Fibroblast of the conjunctiva (primary cell): Measurements from ENCODE around the gene TAF13.
"Not testable (repeated sequence)": the region's sequence is repeated elsewhere in the genome, so short reads cannot be mapped to it uniquely, and the experiment has no call there.

Experiments used
- DNase-seq: peaks from one replicate; pipeline ENCODE4 v3.0.0-alpha.2; 2010; ENCODE audit warnings: low read depth

The TAF13 gene

DNA sequence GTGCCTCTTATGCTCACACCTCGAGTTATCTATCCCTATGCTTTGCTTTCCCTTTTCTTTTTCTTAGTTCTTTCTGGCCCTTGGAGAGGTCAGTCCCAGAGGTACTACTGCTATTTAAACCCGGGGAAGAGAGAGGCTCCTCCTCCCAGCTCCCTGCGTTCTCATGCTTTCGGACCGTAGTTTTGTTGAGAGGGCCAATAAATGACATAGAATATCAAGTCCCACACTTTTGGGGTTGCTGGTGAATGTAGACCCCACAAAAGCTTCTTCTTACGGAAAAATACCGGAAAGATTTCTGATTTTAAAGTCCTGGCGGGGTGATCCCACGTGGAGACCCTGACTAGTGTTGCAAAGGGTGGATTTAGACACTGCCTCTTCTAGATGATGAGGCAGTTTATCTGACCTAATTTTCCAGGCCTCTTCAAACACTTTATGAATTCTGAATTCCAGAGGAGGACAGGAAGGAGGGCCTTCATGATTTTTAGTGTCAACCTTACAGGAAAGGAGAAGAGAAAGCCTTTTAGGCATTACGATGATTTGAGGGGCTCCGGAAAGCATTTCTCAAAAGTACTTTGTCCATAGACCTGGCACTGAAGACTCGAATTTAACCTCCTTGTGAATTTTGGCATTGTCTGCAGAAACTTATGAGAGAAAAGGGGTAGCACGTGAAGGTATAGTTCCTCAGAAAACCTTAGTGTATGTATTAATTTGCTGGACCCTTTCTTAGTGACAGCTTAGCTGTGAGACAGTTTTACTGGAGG, 15.5 kb upstream of the TAF13 start:
- no peak for DNase-seq

DNA sequence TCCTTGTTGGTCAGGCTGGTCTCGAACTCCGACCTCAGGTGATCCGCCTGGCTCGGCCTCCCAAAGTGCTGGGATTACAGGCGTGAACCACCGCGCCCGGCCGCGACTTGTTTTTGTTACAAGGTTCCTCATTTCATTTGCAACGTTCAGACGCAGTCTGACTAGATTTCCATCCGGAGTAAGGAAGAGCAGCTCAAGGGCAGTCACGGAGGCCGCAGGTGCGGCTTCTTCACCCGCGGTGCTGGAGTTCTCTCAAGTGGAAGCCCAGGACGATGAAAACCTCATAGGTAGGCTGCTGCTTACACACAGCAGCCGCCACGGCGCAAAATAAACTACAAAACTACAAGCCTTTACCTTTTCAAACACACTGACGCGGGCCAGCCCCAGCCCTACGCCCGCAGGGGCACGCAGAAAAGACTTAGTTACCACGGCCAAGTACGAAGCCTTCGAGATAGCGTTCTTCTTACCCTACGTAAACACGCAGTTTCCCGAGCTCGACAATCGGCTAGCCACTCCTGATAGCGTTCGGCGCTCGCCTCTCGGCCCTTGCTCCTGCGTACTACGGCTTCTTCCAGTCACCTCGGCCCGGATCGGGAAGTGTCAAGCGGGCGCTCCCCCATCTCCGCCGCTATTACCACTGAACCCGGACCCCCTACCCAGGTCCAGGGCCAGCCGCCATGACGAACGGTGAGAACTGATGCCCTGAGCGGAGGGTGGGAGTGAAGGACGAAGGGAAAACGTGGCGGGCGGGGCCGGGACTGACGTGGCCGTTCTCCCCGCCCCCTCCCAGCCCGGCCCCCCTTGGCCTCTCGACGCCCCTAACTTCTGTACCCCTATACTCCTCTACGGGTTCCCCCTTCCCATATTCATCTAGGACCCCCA, 14.6 kb upstream of the TAF13 start, which contains the start of gene TMEM167B:
Gene TMEM167B, plus strand, starts transcription at position 569 of the 882 bp plus-strand sequence. Its CDS starts 109 bp downstream, at position 678.
- peak; percentile 86 for DNase-seq

DNA sequence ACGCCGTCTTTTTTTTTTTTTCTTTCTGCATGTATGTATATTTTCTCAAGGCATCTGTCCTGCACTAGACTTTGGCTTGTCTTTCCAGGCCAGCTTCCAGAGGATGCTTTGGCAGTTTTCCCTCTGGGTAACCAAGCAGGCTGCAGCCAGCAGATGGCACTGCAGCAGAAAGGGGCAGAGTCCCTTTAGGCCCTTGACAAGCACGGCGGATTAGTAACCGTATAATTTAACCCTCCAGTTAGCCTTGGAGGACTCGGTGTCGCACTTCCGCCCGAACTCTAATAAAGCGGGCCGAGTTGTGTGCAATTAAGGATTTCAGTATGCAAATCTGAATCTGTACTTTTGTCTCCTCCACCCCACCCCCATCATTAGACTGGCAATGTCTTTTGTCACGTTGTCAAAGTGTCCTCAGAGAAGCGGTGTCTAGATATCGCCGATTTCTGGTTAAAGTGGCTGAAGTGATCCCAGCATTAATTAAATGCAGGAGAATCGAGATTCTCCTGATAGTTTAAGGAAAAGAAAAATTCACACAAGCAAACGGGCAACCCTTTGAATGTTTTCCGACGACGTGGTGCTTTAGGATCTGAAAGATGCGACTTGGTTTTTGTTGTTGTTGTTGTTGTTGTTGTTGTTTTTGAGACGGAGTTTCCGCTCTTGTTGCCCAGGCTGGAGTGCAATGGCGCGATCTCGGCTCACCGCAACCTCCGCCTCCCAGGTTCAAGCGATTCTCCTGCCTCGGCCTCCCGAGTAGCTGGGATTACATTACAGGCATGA, 13.6 kb upstream of the TAF13 start:
- DNase-seq = peak; percentile 58

DNA sequence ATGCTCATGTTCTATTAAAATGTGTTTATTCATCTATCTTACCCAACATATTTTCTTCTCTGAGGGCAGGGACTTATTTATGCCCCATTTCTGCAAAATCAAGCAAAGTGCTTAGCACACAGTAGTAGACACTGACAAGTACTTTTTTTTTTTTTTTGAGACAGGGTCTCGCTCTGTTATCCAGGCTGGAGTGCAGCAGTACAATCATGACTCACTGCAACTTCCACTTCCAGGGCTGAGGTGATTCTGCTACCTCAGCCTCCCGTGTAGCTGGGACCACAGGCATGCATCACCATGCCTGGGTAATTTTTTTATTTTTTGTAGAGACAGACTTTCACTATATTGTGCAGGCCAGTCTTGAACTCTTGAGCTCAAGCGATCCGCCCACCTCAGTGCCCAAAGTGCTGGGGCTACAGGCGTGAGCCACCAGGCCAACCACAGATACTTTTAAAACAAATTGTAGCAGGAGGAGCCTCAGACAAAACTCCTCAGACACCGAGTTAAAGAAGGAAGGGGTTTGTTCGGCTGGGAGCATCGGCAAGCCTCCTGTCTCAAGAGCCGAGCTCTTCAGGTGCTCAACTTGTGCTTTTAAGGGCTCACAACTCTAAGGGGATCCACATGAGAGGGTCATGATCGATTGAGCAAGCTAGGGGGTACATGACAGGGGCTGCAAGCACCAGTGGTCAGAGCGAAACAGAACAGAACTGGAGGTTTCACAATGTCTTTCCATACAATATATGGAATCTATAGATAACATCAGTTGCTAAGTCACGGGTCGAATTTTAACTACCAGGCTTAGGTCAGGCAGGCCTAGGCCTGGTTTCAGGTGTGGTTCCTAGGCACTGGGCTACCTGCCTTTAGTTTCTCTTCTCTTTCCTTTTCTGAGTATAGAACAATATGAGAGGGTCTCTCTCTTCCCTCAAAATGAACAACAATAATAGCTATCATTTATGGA, 9.0 kb upstream of the TAF13 start:
- DNase-seq = no peak

DNA sequence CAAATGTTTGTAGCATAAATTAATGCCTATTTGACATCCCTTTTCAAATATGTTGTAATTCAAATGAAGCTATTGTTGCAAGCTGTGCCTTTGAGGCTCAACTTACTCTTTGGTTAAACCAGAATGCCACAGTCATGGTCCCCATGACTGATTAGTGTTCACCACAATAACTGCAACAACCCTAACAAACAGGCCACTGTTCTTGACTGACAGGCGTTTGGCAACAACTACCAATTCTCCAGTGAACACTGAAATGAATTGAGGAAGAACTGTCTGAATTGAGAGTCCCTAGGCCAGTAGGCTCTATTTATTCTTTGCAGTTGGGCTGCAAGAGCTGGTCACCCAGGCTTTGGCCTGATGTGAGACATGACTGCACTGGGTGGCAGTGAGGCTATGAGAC, 8.1 kb upstream of the TAF13 start:
- no peak for DNase-seq

DNA sequence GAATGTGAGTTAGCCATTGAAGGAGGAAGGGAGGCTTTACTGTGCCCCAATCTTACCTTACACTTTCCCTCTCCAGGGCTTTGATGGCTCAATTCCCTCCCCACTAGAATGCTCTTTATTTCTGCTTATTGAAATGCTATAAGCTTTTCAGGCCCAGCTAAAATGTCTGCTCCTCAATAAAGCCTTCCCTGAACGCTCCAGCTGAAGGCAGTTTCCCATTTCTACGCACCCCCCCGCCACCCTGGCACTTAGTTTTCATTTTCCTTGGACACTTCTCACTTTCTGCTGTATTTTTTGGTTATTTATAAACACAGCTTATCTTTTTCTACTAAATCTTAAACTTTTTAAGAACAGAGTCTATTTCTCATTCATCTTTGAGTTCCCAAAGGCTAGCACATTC, 7.7 kb upstream of the TAF13 start:
- no peak for DNase-seq

DNA sequence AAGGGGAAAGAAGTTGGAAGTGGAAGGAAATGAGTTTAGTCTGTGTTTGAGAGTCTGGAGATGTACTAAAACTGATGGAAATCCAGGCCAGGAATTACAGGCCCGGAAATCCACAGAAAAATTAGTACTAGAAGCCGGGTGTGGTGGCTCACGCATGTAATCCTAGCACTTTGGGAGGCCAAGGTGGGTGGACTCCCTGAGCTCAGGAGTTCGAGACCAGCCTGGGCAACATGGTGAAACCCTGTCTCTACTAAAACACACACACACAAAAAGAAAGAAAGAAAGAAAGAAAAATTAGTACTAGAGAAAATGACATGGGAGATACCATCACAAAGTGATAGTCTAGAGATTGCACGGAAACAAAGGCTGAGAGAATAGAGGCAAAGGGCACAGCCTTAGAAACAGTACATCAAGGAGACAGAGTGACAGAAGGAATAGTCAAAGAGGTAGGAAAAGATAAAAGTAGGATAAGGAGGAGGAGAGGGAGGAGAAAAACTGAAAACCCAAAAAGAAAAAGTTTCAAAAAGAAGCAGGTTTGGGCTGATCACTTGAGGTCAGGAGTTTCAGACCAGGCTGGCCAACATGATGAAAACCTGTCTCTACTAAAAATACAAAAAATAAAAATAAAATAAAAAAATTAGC, 4.8 kb upstream of the TAF13 start:
- DNase-seq = no peak

DNA sequence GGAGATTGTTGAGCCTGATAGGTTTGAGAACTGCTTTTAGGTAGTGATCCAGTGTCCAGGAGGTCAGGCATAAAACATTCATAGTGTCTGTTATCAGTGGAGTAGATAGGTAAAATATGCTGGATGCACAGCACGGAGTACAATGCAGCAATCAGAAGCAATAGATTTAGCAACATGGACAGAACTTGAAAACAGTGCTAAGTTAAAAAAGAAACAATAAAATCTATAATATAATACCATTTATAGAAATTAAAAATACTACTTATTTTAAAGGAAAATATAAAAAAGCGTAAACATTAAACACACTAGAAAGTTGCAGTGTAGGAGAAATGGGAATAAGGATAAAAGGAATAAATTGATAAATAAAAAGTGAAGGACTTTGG, 3.4 kb upstream of the TAF13 start:
- no peak for DNase-seq

DNA sequence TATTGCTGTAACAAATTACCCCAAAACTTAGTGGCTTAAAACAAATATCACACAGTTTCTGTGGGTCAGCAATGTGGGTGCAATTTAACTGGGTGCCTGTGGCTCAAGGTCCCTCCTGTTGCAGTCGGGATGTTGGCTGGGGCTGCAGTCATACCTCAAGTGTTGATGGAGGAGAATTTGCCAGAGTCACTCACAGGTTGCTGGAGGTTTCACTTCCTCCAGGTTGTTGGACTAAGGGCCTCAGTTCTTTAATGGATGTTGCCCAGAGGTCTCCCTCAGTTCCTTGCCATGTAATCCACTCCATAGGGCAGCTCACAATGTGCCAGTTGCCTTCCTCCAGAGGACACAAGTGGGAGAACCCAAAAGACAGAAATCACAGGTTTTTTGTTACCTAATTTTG, 2.5 kb upstream of the TAF13 start:
- no peak for DNase-seq

DNA sequence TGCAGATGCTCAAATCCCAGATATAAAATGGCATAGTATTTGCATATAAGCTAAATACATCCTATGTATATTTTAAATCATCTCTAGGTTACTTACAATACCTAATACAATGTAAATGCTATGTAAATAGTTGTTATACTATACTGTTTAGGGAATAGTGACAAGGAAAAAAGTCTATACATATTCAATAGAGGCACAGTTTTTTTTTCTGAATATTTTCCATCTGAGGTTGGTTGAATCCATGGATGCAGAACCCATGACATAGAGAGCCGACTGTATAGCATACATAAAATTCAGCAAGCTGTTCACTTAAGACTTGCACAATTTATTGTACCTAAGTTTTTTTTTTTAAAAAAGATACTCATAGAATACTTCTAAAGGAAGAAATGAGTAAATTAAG, 6.5 kb downstream of the TAF13 start:
- DNase-seq = no peak

DNA sequence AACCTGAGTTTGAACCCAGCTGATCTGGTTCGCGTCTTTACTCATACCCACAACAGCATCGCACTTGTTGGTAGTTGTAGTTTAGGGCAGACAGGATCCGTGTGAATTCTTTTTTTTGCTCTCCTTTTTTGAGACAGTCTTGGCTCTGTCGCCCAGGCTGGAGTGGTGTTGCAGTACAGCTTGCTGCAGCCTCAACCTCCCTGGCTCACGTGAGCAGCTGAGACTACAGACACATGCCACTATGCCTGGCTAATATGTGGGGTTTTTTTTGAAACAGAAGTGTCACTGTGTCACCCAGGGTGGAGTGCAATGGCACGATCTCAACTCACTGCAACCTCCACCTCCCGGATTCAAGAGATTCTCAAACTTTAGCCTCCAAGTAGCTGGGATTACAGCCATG, 7.9 kb downstream of the TAF13 start:
- no peak for DNase-seq

DNA sequence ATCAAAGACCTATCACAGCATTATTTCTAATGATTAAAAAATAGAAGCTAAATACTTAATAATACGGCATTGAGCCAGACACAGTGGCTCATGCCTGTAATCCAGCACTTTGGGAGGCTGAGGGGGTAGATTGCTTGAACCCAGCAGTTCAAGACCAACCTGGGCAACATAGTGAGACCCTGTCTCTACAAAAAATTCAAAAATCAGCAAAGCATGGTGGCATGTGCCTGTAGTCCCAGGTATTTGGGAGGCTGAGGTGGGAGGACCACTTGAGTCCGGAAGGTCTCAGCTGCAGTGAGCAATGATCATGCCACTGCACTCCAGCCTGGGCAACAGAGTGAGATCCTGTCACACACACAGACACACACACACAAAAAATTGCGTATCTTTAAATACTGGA, 10.7 kb downstream of the TAF13 start:
- DNase-seq = no peak

DNA sequence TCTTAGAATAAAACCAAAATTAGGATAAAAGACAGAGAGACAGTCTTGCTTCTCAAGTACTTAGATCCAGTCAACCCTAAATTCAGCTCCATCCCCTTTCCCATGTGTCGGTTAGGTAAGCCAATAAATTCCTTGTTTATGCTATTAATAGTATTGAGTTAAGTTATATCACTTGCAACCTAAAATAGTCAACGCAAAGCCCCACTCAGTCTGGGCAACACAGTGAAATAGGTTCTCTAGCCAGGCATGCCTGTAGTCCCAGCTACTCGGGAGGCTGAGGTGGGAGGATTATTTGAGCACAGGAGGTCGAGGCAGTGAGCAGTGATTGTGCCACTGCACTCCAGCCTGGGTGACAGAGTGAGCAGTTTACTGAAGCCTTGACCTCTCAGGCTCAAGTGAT, 14.6 kb downstream of the TAF13 start:
- no peak for DNase-seq

DNA sequence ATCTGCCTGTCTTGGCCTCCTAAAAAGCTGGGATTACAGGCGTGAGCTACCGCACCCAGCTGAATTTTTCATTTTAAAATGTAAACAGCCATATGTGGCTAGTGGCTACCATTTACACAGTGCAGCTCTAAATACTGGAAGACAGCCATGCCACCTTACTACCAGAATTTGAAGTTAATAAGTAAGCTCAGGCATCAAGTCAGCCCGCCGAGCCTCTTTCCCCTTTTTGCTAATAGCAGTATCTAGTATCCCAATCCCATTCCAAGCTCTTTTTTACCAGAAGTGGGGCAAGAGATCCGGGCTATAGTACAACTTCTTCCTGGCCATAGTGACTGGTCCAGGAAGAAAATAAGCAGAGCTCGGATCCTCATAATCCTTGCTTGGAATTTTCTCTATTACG, 15.1 kb downstream of the TAF13 start:
- no peak for DNase-seq

DNA sequence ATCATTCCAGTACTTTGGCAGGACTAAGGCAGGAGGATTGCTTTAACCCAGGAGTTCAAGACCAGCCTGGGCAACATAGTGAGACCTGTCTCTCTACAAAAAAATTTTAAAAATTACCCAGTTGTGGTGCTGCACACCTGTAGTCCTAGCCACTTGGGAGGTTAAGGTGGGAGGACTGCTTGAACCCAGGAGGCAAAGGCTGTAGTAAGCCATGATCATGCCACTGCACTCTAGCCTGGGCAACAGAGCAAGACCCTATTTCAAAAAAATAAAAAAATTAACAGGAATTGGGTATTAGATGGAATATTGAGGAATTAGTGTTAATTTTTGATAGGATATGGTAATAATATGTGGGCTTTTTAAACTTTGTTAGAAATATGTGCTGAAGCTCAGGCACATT, 16.8 kb downstream of the TAF13 start:
- DNase-seq = no peak

DNA sequence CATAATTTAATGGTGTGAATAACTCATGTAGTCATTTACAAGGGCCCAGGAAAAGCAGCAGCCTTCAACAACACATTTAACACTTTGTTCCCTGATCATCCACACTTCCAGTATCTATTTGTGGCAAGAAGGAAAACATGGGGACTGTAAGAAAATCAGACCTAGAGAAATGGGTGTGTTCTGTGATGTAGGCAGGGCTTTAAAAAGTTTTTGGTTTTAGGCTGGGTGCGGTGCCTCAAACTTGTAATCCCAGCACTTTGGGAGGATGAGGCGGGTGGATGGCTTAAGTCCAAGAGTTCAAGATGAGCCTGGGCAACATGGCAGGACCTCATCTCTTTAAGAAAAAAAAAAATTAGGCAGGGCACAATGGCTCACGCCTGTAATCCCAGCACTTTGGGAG, 19.7 kb downstream of the TAF13 start:
- DNase-seq = no peak

DNA sequence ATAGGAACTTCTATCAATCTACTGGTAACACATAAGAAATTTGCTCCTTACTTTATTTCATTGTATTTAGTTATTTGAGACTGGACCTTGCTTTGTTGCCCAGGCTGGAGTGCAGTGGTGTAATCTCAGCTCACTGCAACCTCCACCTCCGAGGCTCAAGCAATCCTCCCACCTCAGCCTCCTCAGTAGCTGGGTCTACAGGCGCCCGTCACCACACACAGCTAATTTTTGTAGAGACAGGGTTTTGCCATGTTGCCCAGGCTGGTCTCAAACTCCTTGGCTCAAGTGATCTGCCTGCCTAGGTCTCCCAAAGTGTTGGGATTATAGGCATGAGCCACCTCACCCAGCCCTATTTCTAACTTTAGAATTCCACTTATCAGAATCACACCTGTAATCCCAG, 23.7 kb downstream of the TAF13 start:
- not testable (repeated sequence) for DNase-seq

DNA sequence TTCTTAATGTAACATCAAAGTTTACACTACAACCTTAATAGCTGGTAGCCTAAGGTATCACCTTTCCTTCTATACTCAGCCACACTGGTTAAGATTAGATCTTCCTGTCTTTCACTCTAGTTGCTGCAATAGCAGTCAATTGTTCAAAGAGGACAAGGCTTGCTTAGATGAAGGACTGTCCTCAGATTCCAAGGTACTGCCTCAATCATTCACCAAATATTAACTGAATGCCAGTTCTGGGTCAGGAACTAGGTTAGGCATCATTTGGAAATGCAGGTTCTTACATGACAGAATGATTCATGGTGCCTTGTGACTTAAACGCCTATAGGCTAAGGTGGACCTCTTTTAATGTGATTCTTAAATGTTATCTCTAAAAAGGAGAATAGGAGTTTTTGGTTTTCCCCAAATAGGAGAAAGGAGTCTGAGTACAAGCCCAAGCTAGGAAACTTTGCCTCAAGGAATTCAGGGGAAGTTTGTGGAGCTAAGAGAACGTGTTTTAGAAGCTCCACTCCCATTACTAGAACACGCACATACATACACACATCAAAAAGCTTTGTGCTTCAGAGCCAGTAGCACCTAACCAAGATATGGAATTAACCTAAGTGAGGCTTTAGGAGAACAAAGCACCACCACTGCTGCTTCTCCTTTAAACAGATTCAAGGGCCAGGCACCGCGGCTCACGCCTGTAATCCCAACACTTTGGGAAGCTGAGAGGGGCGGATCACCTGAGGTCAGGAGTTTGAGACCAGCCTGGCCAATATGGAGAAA, 25.4 kb downstream of the TAF13 start:
- no peak for DNase-seq

DNA sequence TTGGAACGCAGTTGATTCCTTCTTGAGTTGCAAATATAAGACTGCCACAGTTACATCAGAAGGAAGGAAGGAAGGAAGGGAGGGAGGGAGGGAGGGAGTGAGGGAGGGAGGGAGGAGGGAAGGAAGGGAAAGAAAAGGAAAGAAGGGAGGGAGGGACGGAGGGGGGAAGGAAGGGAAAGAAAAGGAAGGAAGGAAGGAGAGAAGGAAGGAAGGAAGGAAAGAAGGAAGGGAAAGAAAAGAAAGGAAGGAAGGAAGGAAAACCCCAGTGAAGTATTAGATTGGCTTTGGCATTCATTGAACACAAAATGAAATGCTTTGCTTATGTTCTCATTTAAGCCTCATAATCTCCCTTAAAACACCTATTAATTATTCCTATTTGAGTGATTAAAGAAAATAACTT, 27.5 kb downstream of the TAF13 start:
- no peak for DNase-seq

DNA sequence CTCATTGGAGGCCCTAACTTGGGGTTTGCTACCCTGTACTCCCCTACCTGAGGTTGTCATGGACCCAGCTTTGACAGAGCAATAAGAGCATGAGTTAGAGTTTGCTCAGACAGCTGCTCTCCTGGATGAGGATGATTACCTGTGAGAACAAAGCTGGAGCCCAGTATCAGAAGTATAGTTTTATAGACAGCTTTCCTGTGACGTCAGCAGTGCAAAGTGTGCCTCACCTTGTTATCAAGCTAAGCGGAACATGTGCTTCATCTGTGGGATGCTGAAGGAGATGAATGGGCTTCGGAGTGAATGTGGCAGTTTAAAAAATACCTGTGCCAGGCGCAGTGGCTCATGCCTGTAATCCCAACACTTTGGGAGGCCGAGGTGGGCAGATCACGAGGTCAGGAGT, 28.5 kb downstream of the TAF13 start:
- DNase-seq = no peak
